ENCODE measurements around the gene COPG2. TPM values are rescaled to one million over a fixed set of nuclear protein-coding genes. Genes with fewer than 3 reads are reported as not detected.

Gene COPG2
- total RNA-seq, 6 experiments from 2014 or later = 20.2 to 25.4 (median 23.9) TPM

DNA sequence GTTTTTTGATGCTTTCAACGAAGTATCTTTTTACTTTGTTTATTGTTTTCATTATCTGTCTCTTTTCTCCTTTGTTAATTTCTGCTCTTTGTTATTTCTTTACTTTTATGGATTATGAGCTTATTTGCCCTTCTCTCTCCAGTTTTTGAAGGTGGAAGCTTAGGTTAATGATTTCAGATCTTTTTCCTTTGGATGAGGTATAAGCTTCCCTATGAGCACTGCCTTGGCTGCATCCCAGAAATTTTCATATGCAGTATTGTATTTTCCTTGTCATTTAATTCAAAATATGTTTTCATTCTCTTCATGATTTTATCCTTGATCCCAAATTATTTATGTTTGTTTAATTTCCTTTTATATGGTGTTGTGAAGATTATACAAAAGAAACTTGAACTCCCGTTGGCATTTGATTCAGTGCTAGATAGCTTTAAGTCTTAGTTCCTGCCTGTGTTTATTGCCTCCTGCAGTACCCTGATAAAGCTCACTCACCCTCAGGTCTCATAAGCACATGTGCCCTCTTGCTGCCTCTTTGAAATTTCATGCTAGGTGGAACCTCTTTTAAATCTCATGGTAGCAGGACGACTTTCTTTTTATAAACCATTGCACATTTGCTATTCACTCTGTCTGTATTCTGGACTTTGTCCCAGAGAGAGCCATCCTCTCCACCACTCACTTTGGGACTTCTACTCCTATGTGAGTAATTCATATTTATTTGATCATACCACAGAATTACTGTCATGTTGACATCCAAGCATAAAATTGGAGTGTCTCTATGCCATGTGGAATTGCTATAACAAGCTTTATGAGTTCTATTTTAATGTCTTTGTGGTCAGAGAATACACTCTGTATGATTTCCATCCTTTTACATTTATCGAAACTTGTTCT, 204.8 kb downstream of the COPG2 start:
- Mint-ChIP-seq H3K27me3 (ENCODE audit: insufficient read depth) (peaks cover 38% of the 10 kb centered on the region), H3K27ac (no peak overlapping the region), H3K36me3 (ENCODE audit: low read depth) (peaks cover 5% of the 10 kb centered on the region; the same call in 1 of the 2 replicates), H3K4me1 (ENCODE audit: low read depth) (no peaks in the 10 kb centered on the region), H3K4me3 (no peak overlapping the region), H3K9me3 (peaks cover 12% of the 10 kb centered on the region)
- no peak for DNase-seq
- TF ChIP-seq, protein P1, sequence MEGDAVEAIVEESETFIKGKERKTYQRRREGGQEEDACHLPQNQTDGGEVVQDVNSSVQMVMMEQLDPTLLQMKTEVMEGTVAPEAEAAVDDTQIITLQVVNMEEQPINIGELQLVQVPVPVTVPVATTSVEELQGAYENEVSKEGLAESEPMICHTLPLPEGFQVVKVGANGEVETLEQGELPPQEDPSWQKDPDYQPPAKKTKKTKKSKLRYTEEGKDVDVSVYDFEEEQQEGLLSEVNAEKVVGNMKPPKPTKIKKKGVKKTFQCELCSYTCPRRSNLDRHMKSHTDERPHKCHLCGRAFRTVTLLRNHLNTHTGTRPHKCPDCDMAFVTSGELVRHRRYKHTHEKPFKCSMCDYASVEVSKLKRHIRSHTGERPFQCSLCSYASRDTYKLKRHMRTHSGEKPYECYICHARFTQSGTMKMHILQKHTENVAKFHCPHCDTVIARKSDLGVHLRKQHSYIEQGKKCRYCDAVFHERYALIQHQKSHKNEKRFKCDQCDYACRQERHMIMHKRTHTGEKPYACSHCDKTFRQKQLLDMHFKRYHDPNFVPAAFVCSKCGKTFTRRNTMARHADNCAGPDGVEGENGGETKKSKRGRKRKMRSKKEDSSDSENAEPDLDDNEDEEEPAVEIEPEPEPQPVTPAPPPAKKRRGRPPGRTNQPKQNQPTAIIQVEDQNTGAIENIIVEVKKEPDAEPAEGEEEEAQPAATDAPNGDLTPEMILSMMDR (IDR thresholded peaks at IDR 0.05) = no peak

DNA sequence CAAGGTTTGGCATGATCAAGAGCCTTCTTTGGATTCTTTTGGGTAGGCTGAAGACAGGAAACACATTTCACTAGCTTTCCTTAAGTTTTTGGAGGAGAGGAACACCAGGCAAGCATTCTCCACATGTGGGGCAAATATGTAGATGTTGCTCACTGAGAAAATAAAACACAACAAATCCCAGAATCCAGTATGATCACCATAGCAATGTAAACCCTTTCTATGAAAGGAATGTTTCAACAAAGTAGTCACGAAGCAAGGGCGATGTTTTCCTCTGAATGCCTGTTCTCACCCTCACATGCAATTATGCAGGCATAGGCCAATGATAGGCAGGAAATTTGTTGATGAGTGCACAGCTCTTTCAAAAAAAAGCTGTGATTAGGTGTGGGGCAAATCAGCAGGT, 207.3 kb downstream of the COPG2 start:
- DNase-seq = no peak
- Mint-ChIP-seq H3K27ac (no peak overlapping the region; the same call in 1 of the 2 replicates), H3K27me3 (ENCODE audit: insufficient read depth) (peaks cover 34% of the 10 kb centered on the region)

DNA sequence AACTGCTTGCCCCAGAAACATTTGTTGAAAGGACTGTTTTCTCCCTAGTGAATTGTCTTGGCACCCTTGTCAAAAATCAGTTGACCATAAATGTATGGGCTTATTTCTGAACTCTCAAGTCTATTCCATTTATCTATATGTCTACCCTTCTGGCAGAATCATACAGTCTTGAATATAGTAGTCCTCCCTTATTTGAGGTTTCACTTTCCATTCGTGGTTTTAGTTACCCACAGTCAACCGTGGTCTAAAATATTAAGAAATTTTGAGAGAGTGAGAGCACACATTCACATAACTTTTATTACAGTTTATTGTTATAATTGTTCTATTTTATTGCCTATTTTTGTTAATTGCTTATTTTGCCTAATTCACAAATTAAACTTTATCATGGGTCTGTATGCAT, 210.3 kb downstream of the COPG2 start:
- no peak for DNase-seq
- Mint-ChIP-seq H3K27ac (no peak overlapping the region), H3K36me3 (ENCODE audit: low read depth) (peaks cover 6% of the 10 kb centered on the region; the same call in 1 of the 2 replicates), H3K9me3 (peaks cover 21% of the 10 kb centered on the region), H3K4me3 (no peak overlapping the region), H3K4me1 (ENCODE audit: low read depth) (no peaks in the 10 kb centered on the region), H3K27me3 (ENCODE audit: insufficient read depth) (peaks cover 22% of the 10 kb centered on the region)
- TF ChIP-seq, protein P1 (IDR thresholded peaks at IDR 0.05) = no peak

More for the DNA sequence above, 207.3 kb downstream of the COPG2 start:
- no peak overlapping the region for H3K4me3 Mint-ChIP-seq
- H3K36me3 Mint-ChIP-seq (ENCODE audit: low read depth) = peaks cover 6% of the 10 kb centered on the region; the same call in 1 of the 2 replicates
- TF ChIP-seq, protein P1 (IDR thresholded peaks at IDR 0.05) = no peak
- peaks cover 21% of the 10 kb centered on the region for H3K9me3 Mint-ChIP-seq
- H3K4me1 Mint-ChIP-seq (ENCODE audit: low read depth) = no peaks in the 10 kb centered on the region

Small RNA genes within 50 kb of the gene (microRNA-seq; reads per million reads assigned to microRNA genes)
- not detected for gene MIR335

Other genes starting within 250 kb of the COPG2 start
- 10 to 100 TPM; 14.5 to 20.9 (median 17.8) TPM for gene CEP41, start 227.7 kb downstream of the COPG2 start, total RNA-seq (2021; fragmentation: NEBNext Ultra II Directional; extraction: Animal tissue kit (Norgen Biotek cat#: 25700))
- 1 to 10 TPM in 4 of 6 experiments, under 1 TPM in 2; 0.28 to 3.7 (median 2.1) TPM for gene MEST, start 176.7 kb downstream of the COPG2 start, total RNA-seq (2021; fragmentation: NEBNext Ultra II Directional; extraction: Animal tissue kit (Norgen Biotek cat#: 25700))
- gene TSGA13, start 17.8 kb upstream of the COPG2 start, total RNA-seq (2021; fragmentation: NEBNext Ultra II Directional; extraction: Animal tissue kit (Norgen Biotek cat#: 25700)) = not detected
- gene KLF14, start 65.5 kb upstream of the COPG2 start, total RNA-seq (2021; fragmentation: NEBNext Ultra II Directional; extraction: Animal tissue kit (Norgen Biotek cat#: 25700)) = not detected